Endothelial cell of umbilical vein (primary cell): ENCODE results near the gene C9orf72. TPM values are rescaled to one million over a fixed set of nuclear protein-coding genes. Genes with fewer than 3 reads are reported as not detected.

ENCODE experiments used
- BruUV-seq: library from RNA; stranded (reverse); fragments of 400-500 nt; replicated peaks from 2 replicates; lab custom pipeline; 2021; lab: Mats Ljungman, UMichigan
- CTCF ChIA-PET: fragments of 300-600, 350-600 bp; sonication (Branson Sonifier 250); formaldehyde crosslinking; loops from one replicate; lab custom pipeline; 2021; ENCODE audit warnings: antibody characterized with exemption, inconsistent platforms; lab: Charles Lee
- POLR2A ChIA-PET: fragments of 300-600, 350-600 bp; sonication (Branson Sonifier 250); formaldehyde crosslinking; loops from one replicate; lab custom pipeline; 2021; ENCODE audit warnings: antibody characterized with exemption, inconsistent platforms; lab: Charles Lee
- DNase-seq: peaks from one replicate; pipeline ENCODE4 v3.0.0-alpha.2; 2011; ENCODE audit warnings: low read depth, low spot score
- FAIRE-seq: peaks from 2 replicates; lab custom pipeline; 2011; peaks lifted over from hg19 to GRCh38; lab: Jason Lieb, UNC
- H2AFZ ChIP-seq: 2 replicates; pipeline ENCODE4 v1.6.0; 2012; ENCODE audit warnings: low read depth, low read length, control low read depth, inconsistent platforms
- H3K27ac ChIP-seq: 2 replicates; pipeline ENCODE4 v1.5.1; 2011; ENCODE audit warnings: low read depth, mild to moderate bottlenecking, control low read depth, low read length, moderate library complexity; ENCODE audit not compliant: insufficient read depth
- H3K27me3 ChIP-seq, 2 experiments: 2 replicates each; pipeline versions ENCODE4 v1.6.0 to v1.6.1; 2011; ENCODE audit warnings: low read length in 2 of 2, mixed read lengths in 1 of 2; ENCODE audit not compliant: control insufficient read depth in 2 of 2, insufficient read depth in 2 of 2
- H3K36me3 ChIP-seq, 2 experiments: 2 replicates in 1 of 2; 3 replicates in 1 of 2; pipeline ENCODE4 v1.5.1; 2011; ENCODE audit warnings: low read length in 2 of 2, mild to moderate bottlenecking in 1 of 2, moderate library complexity in 1 of 2; ENCODE audit not compliant: control insufficient read depth in 2 of 2, insufficient read depth in 2 of 2; ENCODE audit errors: extremely low read depth in 1 of 2
- H3K4me1 ChIP-seq: 3 replicates; pipeline ENCODE4 v1.5.1; 2011; ENCODE audit warnings: mild to moderate bottlenecking, low read length; ENCODE audit not compliant: control insufficient read depth, insufficient read depth; ENCODE audit errors: extremely low read depth
- H3K4me2 ChIP-seq: 2 replicates; pipeline ENCODE4 v1.6.1; 2011; ENCODE audit warnings: low read length, control low read depth, mixed read lengths; ENCODE audit not compliant: insufficient read depth
- H3K4me3 ChIP-seq, 3 experiments: fragments of 200-600 bp in 1 of 3; sonication (generic), shearing (Covaris generic) in 1 of 3; replicated peaks in 1 of 3; 2 replicates each; pipeline ENCODE4 v1.5.1; 2011 to 2016; ENCODE audit warnings: control low read depth in 3 of 3, low read length in 3 of 3, mild to moderate bottlenecking in 2 of 3, inconsistent platforms in 1 of 3, low read depth in 1 of 3, moderate library complexity in 1 of 3; ENCODE audit not compliant: insufficient read depth in 1 of 3
- H3K79me2 ChIP-seq: 2 replicates; pipeline ENCODE4 v1.6.0; 2012; ENCODE audit warnings: low read length, inconsistent platforms; ENCODE audit not compliant: control insufficient read depth, insufficient read depth
- H3K9ac ChIP-seq: replicated peaks from 2 replicates; pipeline ENCODE3; 2011; ENCODE audit warnings: low read length, control low read depth; ENCODE audit not compliant: insufficient read depth; ENCODE audit errors: extremely low read depth
- H3K9me1 ChIP-seq: replicated peaks from 3 replicates; pipeline ENCODE4 v1.6.0; 2011; ENCODE audit warnings: mild to moderate bottlenecking, low read length; ENCODE audit not compliant: control insufficient read depth, insufficient read depth; ENCODE audit errors: extremely low read depth
- H3K9me3 ChIP-seq: replicated peaks from 2 replicates; pipeline ENCODE4 v1.5.1; 2012; ENCODE audit warnings: low read length, inconsistent platforms; ENCODE audit not compliant: control insufficient read depth, insufficient read depth
- H4K20me1 ChIP-seq: replicated peaks from 2 replicates; pipeline ENCODE3; 2011; ENCODE audit warnings: mild to moderate bottlenecking, low read length; ENCODE audit not compliant: control insufficient read depth, insufficient read depth; ENCODE audit errors: extremely low read depth
- FOS ChIP-seq: IDR thresholded peaks from 2 replicates; pipeline ENCODE4 v1.6.1; 2011; ENCODE audit warnings: mild to moderate bottlenecking, low read length, moderate library complexity, borderline replicate concordance; ENCODE audit not compliant: insufficient read depth
- GATA2 ChIP-seq: IDR thresholded peaks from 2 replicates; pipeline ENCODE4 v1.7.0; 2011; ENCODE audit warnings: low read depth, mild to moderate bottlenecking, moderate library complexity, mixed read lengths, low read length; ENCODE audit not compliant: insufficient read length, insufficient read depth
- JUN ChIP-seq: IDR thresholded peaks from 2 replicates; pipeline ENCODE4 v1.6.1; 2011; ENCODE audit warnings: borderline replicate concordance, low read depth; ENCODE audit not compliant: insufficient read length, insufficient read depth
- POLR2A ChIP-seq: IDR thresholded peaks from 2 replicates; pipeline ENCODE4 v1.6.1; 2012; ENCODE audit warnings: low read depth, mild to moderate bottlenecking, control low read depth, low read length
- dilution Hi-C: fragments of 300-500 bp; cut with MboI; formaldehyde crosslinking; loops from one replicate; pipeline ENCODE4 v1.15.0; 2019; ENCODE audit warnings: low sequenced_read_pairs; ENCODE audit not compliant: extremely low pct_ligation_motif_present
- intact Hi-C: fragments of 100-400 bp; cut with micrococcal nuclease; formaldehyde crosslinking; loops from one replicate; pipeline ENCODE4 v1.10.0; 2022
- polyA plus RNA-seq, 4 experiments: library from polyadenylated mRNA; depleted of rRNA in 3 of 4; stranded (reverse) in 3 of 4; unstranded in 1 of 4; fragments of >200 nt; gene quantifications; 2 replicates each; pipeline versions ENCODE4 v1.2.1 to v1.2.3, GENCODE V29; 2011 to 2012; ENCODE audit warnings: missing spikeins in 1 of 4
- total RNA-seq: library from RNA; stranded (reverse); gene quantifications from 2 replicates; pipeline ENCODE4 v1.2.3, GENCODE V29; 2021
- TF ChIP-seq, protein P1 (sequence below), 2 donors: IDR thresholded peaks; 1 replicate in 1 of 2; 2 replicates in 1 of 2; pipeline ENCODE4 v1.5.1; 2011; ENCODE audit warnings: low read length in 2 of 2, mild to moderate bottlenecking in 2 of 2, moderate library complexity in 2 of 2, control low read depth in 1 of 2, inconsistent platforms in 1 of 2, low read depth in 1 of 2; ENCODE audit not compliant: insufficient read depth in 1 of 2; ENCODE audit errors: extremely low read depth in 1 of 2
- TF ChIP-seq, protein P2 (sequence below): IDR thresholded peaks from 2 replicates; pipeline ENCODE4 v1.6.1; 2011; ENCODE audit not compliant: insufficient read depth, insufficient read length

The C9orf72 gene
- total and polyA plus RNA-seq, 2 donors (not counting 3 experiments of a cell fraction or from before 2014, with no cell fraction given), result 2.7 to 7.3 TPM

DNA sequence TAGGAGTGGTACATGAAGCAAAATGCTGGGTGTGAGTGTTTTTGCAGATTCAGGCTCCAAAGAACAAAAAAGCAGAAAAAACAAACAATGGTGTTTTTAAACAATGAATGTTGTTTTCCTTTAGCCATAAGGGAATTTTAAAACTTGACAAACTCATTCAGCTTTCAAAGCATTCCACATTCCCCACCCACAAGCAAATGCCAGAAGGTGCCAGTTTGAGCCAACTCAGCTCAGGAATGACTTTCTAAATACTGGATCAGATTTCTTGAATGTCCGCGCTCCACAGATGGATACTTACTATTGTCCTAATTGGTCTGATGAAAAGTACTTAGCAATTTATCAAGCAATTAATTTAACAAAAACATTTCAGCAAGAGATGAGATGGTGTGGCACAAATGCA, 30.8 kb downstream of the C9orf72 start:
- no TSS peak for BruUV-seq
- POLR2A ChIA-PET, result no interaction called here
- FAIRE-seq, result no peak

More for the DNA sequence above, 30.8 kb downstream of the C9orf72 start:
- Histone ChIP-seq H3K4me1 (no peaks in the 10 kb centered on the region), H3K9me3 (no peaks in the 10 kb centered on the region), H3K4me3 (no peak overlapping the region), H3K4me2 (no peak overlapping the region), H2AFZ (no peak overlapping the region), H3K27me3 (no peaks in the 10 kb centered on the region), H3K27ac (no peak overlapping the region), H4K20me1 (no peaks in the 10 kb centered on the region), H3K9ac (no peak overlapping the region), H3K79me2 (no peaks in the 10 kb centered on the region), H3K36me3 (no peaks in the 10 kb centered on the region), H3K9me1 (no peaks in the 10 kb centered on the region)
- CTCF ChIA-PET, result interaction anchor here (1.1 to 2.2 kb wide), 2 partner anchors 12 to 16 kb away, joined by 3 to 5 read pairs; partner anchors contain the start of gene MOB3B
- TF ChIP-seq JUN, result no peak
- TF ChIP-seq, protein P1, sequence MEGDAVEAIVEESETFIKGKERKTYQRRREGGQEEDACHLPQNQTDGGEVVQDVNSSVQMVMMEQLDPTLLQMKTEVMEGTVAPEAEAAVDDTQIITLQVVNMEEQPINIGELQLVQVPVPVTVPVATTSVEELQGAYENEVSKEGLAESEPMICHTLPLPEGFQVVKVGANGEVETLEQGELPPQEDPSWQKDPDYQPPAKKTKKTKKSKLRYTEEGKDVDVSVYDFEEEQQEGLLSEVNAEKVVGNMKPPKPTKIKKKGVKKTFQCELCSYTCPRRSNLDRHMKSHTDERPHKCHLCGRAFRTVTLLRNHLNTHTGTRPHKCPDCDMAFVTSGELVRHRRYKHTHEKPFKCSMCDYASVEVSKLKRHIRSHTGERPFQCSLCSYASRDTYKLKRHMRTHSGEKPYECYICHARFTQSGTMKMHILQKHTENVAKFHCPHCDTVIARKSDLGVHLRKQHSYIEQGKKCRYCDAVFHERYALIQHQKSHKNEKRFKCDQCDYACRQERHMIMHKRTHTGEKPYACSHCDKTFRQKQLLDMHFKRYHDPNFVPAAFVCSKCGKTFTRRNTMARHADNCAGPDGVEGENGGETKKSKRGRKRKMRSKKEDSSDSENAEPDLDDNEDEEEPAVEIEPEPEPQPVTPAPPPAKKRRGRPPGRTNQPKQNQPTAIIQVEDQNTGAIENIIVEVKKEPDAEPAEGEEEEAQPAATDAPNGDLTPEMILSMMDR (IDR thresholded peaks at IDR 0.05; ENCODE audit: extremely low read depth in 1 of 2, insufficient read depth in 1 of 2, low read depth in 1 of 2, low read length in 2 of 2), result no peak
- no peak for TF ChIP-seq POLR2A
- no peak for TF ChIP-seq FOS
- TF ChIP-seq, protein P2, sequence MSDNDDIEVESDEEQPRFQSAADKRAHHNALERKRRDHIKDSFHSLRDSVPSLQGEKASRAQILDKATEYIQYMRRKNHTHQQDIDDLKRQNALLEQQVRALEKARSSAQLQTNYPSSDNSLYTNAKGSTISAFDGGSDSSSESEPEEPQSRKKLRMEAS, result no peak
- TF ChIP-seq GATA2, result no peak
- no peak for DNase-seq
- intact Hi-C loops, result no loop called here
- dilution Hi-C loops, result no loop called here
